ENCODE results near the gene BASP1. TPM values are rescaled to one million over a fixed set of nuclear protein-coding genes. Genes with fewer than 3 reads are reported as not detected.
"Not testable (repeated sequence)": the region's sequence is repeated elsewhere in the genome, so short reads cannot be mapped to it uniquely, and the experiment has no call there.

The BASP1 gene
- total RNA-seq, 1 donor from 2014 or later: 3.4 TPM

DNA sequence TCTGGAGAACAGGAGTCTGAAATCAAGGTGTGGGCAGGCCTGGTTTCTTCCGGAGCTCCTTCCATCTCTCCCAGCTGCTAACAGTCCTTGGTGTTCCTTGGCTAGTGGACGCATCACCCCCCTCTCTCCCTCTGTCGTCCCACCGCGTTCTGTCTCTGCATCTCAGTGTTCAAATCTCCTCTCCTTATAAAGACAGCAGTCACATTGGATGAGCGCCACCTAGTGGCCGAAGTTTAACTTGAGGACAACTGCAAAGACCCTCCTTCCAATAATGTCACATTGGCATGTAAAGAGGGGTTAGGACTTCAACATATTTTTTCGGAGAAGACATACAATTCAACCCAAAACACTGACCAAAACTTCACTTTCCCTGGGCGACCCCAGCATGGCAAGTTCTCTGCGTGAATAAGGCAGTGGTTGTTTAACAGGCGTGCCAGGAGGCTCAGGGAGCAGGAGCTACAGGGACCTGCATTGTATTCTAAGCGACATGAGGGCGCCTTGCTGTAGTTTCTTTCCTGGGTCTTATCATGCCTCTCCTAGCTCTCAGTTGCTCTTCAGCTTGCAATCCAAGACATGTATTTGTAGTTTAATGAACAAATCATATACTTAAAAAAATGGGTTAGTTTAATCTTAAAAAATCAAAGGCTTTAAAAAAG lies 27.9 kb upstream of the BASP1 start:
- DNase-seq (peak; percentile 79), ATAC-seq (ENCODE audit: poor library complexity) (peak; percentile 83)
- intact Hi-C loops (cut with DNase I): loop anchor here (2.0 to 5.0 kb wide), 2 partner anchors 252 to 399 kb away; partner anchors contain the start of gene MYO10

DNA sequence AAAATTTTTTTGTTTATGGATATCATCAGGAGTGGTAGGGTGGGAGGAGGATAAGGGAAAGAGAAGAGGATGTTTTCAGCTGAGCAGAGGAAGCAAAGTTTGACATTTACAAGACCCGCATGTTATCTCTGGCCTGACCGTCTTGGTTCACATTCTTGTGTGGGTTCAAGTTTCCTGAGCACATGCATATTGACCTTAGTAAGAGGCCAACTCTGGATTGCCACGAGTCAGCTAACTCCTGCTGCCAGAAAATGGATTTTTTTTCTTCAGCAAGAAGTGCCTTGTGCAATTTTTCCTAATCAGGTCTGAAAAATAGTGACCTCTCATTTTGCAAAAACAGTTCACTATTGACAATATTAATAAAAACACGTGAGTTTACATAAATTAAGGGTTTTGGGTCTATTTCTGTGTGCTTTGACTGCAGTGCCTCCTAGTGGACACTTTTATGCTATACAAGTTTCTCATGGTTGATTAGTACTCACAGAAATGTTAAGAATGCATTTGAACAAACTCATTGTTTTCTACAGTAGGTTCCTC lies 27.1 kb upstream of the BASP1 start:
- intact Hi-C loops (cut with DNase I): loop anchor here (2.0 kb wide), 1 partner anchor 400 kb away; no protein-coding TSS in a partner anchor

DNA sequence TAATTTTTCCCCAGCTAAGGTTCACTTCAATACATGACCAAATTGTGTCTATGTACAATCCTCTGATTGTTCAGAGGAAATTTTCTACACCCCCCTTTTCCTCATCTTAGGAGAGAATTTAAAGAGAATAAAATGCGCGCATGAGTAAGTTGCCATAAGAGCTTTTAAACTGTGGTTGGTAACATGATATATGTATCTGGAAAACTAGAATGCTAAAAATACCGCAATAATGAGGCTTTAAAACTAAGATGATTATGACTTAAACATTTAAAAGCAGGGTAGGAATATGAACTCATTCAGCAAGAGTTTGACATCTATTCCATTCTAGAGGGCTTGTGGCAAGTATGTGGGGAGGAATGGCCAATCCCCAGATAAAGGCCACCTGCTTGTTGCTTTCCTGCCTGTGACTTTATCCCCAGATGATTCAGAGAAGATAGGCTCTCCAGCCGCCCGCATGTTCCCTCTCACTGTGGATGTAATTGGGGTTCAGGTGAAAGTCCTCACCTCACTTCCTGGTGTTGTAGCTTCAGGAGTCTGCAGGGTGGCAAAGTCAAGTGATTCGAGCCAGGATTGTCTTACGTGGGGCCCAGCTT lies 26.5 kb upstream of the BASP1 start:
- DNase-seq (no peak), ATAC-seq (ENCODE audit: poor library complexity) (no peak)
- intact Hi-C loops (cut with DNase I): loop anchor here (2.0 kb wide), 1 partner anchor 400 kb away; no protein-coding TSS in a partner anchor

More for the DNA sequence above, 27.1 kb upstream of the BASP1 start:
- DNase-seq: no peak
- peak; percentile 68 for ATAC-seq (ENCODE audit: poor library complexity)

DNA sequence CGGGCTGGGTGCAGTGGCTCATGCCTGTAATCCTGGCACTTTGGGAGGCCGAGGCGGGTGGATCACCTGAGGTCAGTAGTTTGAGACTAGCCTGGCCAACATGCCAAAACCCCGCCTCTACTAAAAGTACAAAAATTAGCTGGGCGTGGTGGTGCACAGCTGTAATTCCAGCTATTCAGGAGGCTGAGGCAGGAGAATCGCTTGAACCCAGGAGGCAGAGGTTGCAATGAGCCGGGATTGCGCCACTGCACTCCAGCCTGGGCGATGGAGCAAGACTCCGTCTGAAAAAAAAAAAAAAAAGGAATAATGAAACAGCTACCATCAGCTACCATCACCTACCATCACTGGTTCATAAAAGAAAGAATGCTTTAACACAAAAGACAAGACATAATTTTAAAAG lies 25.9 kb upstream of the BASP1 start:
- intact Hi-C loops (cut with DNase I): loop anchor here (2.0 kb wide), 1 partner anchor 401 kb away; no protein-coding TSS in a partner anchor
- ATAC-seq (ENCODE audit: poor library complexity); DNase-seq: not testable (repeated sequence)

DNA sequence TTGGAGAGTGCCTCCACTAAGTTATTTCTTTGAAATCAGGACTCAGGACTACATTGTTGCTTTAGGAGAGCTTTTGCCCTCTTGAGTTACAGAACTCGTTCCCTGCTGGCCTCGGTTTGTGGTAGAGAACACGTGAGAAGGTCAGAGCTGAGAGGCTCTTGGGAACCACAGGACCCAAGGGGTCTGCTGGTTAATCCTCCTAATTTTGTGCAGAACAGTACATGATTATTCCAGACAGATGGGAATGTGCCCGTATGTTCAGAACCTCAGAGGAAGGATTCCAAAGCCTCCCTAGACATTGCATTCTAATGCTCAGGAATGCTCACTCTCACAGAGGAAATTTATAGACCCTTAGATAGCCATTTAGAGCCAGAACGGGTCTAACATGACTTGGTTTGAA lies 25.2 kb upstream of the BASP1 start:
- intact Hi-C loops (cut with DNase I): no loop called here
- ATAC-seq (ENCODE audit: poor library complexity) (no peak), DNase-seq (no peak)

DNA sequence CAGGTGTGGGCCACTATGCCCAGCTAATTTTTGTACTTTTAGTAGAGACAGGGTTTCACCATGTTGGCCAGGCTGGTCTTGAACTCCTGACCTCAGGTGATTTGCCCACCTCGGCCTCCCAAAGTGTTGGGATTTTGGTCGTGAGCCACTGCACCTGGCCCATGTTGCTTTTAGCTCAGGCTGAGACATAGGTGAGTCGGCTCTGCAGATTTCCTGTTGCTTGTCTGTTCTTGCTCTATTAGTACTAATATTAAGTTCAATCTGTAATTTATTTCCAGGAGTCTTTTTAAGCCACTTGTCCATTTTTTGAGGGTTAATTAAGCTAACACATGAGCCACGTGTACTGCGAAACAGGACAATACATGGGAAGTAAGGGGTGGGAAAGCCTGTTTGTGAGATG lies 21.4 kb upstream of the BASP1 start:
- DNase-seq (no peak), ATAC-seq (ENCODE audit: poor library complexity) (no peak)
- intact Hi-C loops (cut with DNase I): no loop called here

DNA sequence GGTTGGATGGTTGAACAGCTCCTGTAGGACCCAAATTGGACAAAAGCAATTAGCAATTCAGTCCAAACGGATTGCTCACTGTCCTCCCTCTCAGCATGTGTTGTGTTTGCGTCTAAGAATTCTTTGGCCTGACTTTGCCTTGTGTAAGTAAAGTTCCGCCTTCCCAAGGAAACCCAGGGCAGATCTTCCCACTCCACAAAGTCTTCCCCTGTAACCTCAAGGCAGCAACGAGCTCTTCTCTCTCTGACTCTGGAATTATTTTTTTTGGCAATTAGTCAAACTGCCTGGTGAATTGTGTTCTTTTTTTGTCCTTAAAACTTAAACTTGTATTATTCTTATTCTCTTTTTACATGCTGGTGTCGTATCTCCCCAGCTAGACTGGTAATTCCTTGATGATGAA lies 20.7 kb upstream of the BASP1 start:
- intact Hi-C loops (cut with DNase I): no loop called here
- no peak for DNase-seq
- no peak for ATAC-seq (ENCODE audit: poor library complexity)

DNA sequence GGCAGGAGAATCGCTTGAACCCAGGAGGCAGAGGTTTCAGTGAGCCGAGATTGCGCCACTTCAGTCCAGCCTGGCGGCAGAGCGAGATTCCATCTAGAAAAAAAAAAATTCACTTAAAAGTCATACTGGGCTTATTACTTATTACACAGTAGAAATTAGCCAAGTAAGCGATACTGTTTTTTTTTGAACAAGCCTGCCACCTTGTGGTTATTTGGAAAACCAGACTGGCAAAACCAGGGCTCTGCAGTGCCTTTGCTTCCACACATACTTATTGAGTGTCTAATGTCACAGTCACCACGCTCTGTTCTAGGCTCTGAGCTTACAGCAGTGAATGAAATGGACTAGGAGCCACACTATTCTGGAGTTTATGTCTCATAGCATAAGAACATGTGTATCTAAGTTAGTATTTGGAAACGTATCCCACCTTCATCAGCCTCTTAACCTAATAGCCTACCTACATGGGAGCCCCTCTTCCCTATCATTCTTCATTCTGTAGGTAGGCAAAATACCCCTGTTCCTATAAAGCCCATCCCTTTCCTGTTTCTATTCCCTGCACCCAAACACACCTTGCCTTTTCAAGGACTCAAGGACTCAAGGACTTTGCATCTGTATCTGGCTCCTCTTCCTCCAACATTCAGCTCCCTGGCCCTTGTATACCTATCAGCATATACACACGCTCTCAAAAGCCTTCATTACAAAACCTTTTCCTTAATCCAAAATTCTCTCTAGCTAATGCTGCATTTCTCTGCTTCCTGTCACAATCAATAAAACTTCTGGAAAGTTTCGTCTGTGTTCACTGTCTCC lies 13.9 kb upstream of the BASP1 start:
- intact Hi-C loops (cut with DNase I): no loop called here
- DNase-seq (no peak), ATAC-seq (ENCODE audit: poor library complexity) (peak; percentile 89)

DNA sequence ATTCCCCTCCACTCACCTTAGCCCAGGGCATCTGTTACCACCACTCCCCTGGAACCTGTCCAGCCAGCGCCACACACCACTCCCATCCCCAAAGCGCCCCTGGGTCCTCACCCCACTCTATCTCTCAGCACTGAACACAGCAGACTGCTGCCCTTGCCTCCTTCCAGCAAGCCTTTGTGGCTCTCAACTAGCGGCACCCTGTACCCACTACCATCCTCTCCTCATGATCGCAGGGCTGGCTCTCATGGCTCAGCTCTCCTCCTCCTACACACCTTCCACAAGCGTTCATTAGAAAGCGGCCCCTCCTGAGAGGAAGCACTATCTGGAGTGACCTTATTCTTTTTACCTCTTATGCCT lies 13.3 kb upstream of the BASP1 start:
- no peak for ATAC-seq (ENCODE audit: poor library complexity)
- intact Hi-C loops (cut with DNase I): no loop called here
- DNase-seq: no peak

DNA sequence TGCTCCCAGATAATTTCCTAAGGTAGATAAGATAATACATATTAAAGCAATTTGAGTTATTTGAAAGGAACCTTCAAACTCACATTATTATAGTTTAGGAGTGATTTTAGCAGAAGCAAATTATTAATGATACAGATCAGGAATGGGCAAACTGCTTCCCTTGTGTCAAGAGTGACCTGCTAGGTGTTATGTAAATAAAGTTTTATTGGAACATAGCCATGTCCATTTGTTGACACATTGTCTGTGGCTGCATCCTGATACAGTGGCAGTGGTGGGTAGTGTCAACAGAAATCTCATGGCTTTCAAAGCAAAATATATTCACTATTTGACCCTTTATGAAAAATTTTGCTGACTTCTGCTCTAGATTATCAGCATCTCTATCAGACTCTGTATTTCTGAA lies 11.4 kb upstream of the BASP1 start:
- ATAC-seq (ENCODE audit: poor library complexity): no peak
- intact Hi-C loops (cut with DNase I): no loop called here
- DNase-seq: no peak

DNA sequence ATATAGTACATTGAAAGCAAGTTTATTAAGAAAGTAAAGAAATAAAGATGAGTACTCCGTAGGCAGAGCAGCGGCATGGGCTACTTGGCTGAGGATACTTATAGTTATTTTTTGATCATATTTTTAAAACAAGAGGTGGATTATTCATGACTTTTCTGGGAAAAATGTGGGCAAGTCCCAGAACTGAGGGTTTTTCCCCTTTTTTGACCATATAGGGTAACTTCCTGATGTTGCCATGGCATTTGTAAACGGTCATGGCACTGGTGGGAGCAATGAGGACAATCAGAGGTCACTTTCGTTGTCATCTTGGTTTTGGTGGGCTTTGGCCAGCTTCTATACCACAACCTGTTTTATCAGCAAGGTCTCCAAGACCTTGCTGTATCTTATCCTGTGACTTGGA lies 5.2 kb upstream of the BASP1 start:
- ATAC-seq (ENCODE audit: poor library complexity) (no peak), DNase-seq (no peak)
- intact Hi-C loops (cut with DNase I): loop anchor here (10.0 kb wide), 1 partner anchor 1103 kb away; no protein-coding TSS in a partner anchor

DNA sequence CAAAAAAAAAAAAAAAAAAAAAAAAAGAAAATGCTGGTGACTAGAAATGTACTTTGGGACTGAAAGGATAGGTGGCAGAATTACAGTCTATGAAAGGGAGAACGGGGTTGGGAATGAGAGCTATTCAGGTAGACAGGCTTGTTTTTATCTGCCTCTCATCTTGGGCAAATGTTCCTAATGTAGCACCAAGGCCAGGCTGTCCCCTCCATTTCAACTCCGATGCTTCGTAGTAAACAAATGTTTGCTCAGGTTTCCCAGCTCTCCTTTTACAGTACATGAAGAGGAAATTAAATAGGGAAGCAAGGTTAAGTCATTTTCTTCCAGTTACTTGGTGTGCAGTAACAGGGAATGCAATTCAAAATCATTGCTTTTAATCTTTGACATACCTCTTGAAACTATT lies 4.4 kb upstream of the BASP1 start:
- ATAC-seq (ENCODE audit: poor library complexity): no peak
- no peak for DNase-seq
- intact Hi-C loops (cut with DNase I): loop anchor here (10.0 kb wide), 1 partner anchor 1102 kb away; no protein-coding TSS in a partner anchor

DNA sequence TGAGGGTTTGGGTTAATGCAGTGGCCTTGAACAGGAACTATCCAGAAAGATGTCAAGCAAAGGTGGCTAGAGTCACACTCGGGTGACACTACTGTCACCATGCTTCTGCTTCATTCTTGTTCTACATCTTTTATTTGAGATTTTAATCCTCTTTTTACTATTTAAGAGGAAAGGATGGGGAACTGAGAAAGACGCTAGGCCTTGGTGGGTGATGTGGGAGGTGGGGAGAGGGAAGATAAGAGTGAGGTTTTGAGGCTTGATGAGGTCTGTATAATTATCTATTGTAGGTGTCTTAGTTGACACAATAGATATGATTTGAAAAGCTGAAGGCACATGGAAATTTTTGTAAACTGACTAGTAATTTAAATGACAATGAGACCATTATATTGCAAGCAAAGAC lies 3.5 kb upstream of the BASP1 start:
- intact Hi-C loops (cut with DNase I): loop anchor here (10.0 kb wide), 1 partner anchor 1101 kb away; no protein-coding TSS in a partner anchor
- no peak for DNase-seq
- ATAC-seq (ENCODE audit: poor library complexity): no peak

DNA sequence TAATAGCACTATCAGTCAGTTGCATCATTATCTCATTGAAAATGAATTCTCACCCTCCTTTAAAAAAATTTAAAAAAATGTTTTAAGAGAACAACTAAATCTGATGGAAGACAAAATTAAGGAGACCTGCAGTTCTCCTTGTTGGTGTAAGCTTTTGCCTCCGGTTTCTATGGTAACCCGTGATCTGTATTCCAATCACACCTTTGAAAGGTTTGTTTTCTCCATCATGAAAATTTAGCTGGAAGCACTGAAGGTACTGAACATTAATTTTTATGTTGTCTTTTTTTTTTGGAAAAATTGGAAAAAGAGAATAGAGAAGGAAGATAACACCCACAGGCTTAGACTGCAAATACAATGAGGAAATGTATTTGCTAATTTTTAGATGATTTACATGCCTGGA lies 2.5 kb upstream of the BASP1 start:
- intact Hi-C loops (cut with DNase I): loop anchor here (10.0 kb wide), 1 partner anchor 1100 kb away; no protein-coding TSS in a partner anchor
- no peak for ATAC-seq (ENCODE audit: poor library complexity)

DNA sequence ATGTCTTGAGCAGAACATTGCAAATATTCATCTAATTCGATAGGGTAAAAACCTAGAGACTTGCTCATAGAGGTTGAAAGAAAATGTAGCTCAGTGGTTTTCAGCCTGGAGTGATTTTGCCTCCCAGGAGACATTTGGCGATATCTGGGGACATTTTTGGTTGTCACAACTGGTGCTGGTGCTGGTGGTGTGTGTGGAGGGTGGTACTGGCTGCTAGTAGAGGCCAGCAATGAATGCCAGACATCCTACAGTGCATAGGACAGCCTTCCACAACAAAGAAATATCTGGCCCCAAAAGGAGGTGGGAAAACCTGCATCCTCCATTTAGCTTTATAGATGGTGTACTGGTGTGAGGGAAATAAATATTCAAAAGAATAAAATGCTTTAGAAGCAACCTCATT lies 2.1 kb upstream of the BASP1 start:
- ATAC-seq (ENCODE audit: poor library complexity) (no peak), DNase-seq (no peak)
- intact Hi-C loops (cut with DNase I): loop anchor here (10.0 kb wide), 1 partner anchor 1099 kb away; no protein-coding TSS in a partner anchor

More for the DNA sequence above, 2.5 kb upstream of the BASP1 start:
- no peak for DNase-seq

DNA sequence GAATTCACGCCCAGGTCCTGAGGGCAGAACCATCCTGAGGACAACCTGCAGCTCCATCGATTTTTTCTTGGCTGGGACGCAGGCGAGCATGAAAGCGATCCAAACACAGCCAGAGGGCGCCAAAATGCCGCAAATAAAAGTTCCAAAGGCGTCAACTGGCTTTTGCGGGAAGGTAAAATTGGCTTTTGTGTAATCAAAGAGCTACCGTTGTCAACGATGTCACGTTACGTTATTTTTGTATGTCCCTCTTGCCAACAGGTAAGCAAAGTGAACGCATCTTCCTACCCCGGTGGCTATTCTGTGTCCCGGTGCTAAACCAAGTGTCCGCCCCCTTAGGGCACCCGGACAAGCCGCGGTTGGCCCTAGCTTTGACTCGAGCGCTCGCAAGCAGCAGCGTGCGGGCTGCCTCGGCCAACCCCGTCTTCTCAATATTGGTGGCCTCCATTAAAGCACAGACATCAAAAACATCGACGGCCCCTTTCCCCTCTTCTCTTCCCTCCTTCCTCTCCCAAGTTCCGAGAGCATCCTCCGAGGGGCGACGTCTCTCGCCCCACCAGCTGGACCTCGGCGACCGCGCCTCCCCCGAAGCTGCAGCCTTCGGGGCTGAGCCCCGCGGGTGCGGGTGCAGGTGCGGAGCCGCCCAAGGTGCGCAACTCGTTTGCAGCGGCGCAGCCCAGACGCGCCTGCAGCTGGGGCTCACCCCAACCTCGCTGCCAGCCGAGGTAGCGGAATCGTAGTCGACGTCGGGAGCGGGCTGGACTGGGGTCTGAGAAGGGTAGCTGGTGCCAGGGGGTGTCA lies 1.1 kb upstream of the BASP1 start:
- DNase-seq (peak; percentile 78), ATAC-seq (ENCODE audit: poor library complexity) (peak; percentile 75)
- intact Hi-C loops (cut with DNase I): loop anchor here (10.0 kb wide), 1 partner anchor 1098 kb away; no protein-coding TSS in a partner anchor

DNA sequence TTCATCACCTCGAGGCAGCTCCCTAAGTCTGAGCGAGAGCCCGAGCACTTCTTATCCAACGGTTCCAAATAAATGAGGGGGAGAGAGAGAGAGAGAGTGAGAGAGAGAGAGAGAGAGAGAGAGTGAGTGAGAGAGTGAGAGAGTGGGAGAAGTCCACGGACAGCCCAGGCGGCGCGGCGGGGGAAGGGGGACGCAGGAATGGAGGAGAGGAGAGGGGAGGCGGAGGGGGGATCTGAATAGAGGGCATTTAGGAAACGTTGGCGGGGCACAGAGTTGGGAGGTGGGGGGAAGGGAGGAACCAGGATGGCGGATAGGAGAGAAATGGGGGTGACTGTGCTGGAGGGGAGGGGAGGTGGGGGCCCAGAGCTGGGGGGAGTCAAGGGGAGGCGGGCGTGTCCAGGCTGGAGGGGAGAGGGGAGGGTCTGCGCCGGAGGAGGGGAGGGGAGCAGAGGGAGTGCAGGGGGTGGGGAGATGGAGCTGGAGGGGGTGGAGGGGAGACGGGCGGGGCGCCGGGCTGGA lies 398 bp upstream of the BASP1 start:
- ATAC-seq (ENCODE audit: poor library complexity) (peak; percentile 11), DNase-seq (peak; percentile 56)
- intact Hi-C loops (cut with DNase I): loop anchor here (10.0 kb wide), 1 partner anchor 1098 kb away; no protein-coding TSS in a partner anchor
